CD14-positive monocyte (primary cell): ENCODE data around the gene PSMD1. TPM values are rescaled to one million over a fixed set of nuclear protein-coding genes. Genes with fewer than 3 reads are reported as not detected.
"Not testable (repeated sequence)": the region's sequence is repeated elsewhere in the genome, so short reads cannot be mapped to it uniquely, and the experiment has no call there.

Experiments used
- DNase-seq, 3 donors: peaks; one replicate each; pipeline ENCODE4 v3.0.0-alpha.2; 2011 to 2022
- H2AFZ ChIP-seq: 2 replicates; pipeline ENCODE4 v1.6.0; 2012; ENCODE audit warnings: mild to moderate bottlenecking, low read depth, low read length, inconsistent platforms; ENCODE audit not compliant: insufficient read depth, poor library complexity, severe bottlenecking
- H3K27ac ChIP-seq, 2 donors: 1 replicate in 1 of 2; 2 replicates in 1 of 2; pipeline ENCODE4 v1.5.1; 2012 to 2013; ENCODE audit warnings: low read length in 2 of 2, control low read depth in 1 of 2, inconsistent platforms in 1 of 2, low read depth in 1 of 2, mild to moderate bottlenecking in 1 of 2
- H3K27me3 ChIP-seq, 2 donors: one replicate each; pipeline versions ENCODE4 v1.6.0 to v1.6.1; 2011 to 2013; ENCODE audit warnings: low read length in 2 of 2; ENCODE audit not compliant: control insufficient read depth in 2 of 2, insufficient read depth in 2 of 2
- H3K36me3 ChIP-seq, 2 donors: replicated peaks in 1 of 2; 1 replicate in 1 of 2; 2 replicates in 1 of 2; pipeline versions ENCODE4 v1.5.1 to v1.6.1; 2012 to 2013; ENCODE audit warnings: low read length in 2 of 2, control low read depth in 1 of 2, inconsistent platforms in 1 of 2, mild to moderate bottlenecking in 1 of 2; ENCODE audit not compliant: insufficient read depth in 2 of 2, control insufficient read depth in 1 of 2
- H3K4me1 ChIP-seq, 2 donors: 1 replicate in 1 of 2; 2 replicates in 1 of 2; pipeline versions ENCODE4 v1.5.1 to v1.6.1; 2012 to 2013; ENCODE audit warnings: low read length in 2 of 2, control low read depth in 1 of 2, inconsistent platforms in 1 of 2, mild to moderate bottlenecking in 1 of 2, moderate library complexity in 1 of 2; ENCODE audit not compliant: insufficient read depth in 2 of 2, control insufficient read depth in 1 of 2
- H3K4me2 ChIP-seq: replicated peaks from 2 replicates; pipeline ENCODE3; 2012; ENCODE audit warnings: low read length, moderate library complexity, mild to moderate bottlenecking; ENCODE audit not compliant: poor library complexity, severe bottlenecking; ENCODE audit errors: extremely low read depth
- H3K4me3 ChIP-seq, 3 experiments: fragments of 200-600 bp in 1 of 3; sonication (generic) in 1 of 3; replicated peaks in 1 of 3; 1 replicate in 2 of 3; 2 replicates in 1 of 3; pipeline ENCODE4 v1.5.1; 2011 to 2013; ENCODE audit warnings: low read length in 3 of 3, mild to moderate bottlenecking in 3 of 3, control low read depth in 2 of 3, low read depth in 2 of 3, inconsistent platforms in 1 of 3, moderate library complexity in 1 of 3
- H3K79me2 ChIP-seq: 2 replicates; pipeline ENCODE4 v1.6.0; 2012; ENCODE audit warnings: mild to moderate bottlenecking, control low read depth, inconsistent platforms, low read length, moderate library complexity; ENCODE audit not compliant: insufficient read depth
- H3K9ac ChIP-seq: 2 replicates; pipeline ENCODE4 v1.6.0; 2017; ENCODE audit warnings: low read length, mild to moderate bottlenecking; ENCODE audit not compliant: insufficient read depth, poor library complexity, severe bottlenecking
- H3K9me3 ChIP-seq, 2 donors: replicated peaks in 1 of 2; 1 replicate in 1 of 2; 2 replicates in 1 of 2; pipeline versions ENCODE4 v1.5.1 to v1.6.1; 2012 to 2013; ENCODE audit warnings: low read length in 2 of 2, control low read depth in 1 of 2; ENCODE audit not compliant: control insufficient read depth in 1 of 2, insufficient read depth in 1 of 2
- H4K20me1 ChIP-seq: 2 replicates; pipeline ENCODE4 v1.6.0; 2012; ENCODE audit warnings: mild to moderate bottlenecking, low read length, control low read depth, moderate library complexity; ENCODE audit not compliant: insufficient read depth
- H3K27ac Mint-ChIP-seq, 7 donors: one replicate each; pipeline ENCODE4 v1.8.0; 2020; ENCODE audit warnings: mild to moderate bottlenecking in 7 of 7, mixed read lengths in 7 of 7, moderate library complexity in 6 of 7, inconsistent platforms in 2 of 7
- H3K27me3 Mint-ChIP-seq, 3 donors: one replicate each; pipeline ENCODE4 v1.8.0; 2021 to 2022; ENCODE audit warnings: low read depth in 3 of 3, mild to moderate bottlenecking in 3 of 3, mixed read lengths in 3 of 3, moderate library complexity in 3 of 3, inconsistent platforms in 1 of 3
- H3K36me3 Mint-ChIP-seq, 2 donors: one replicate each; pipeline ENCODE4 v1.8.0; 2020; ENCODE audit warnings: mixed read lengths in 2 of 2, inconsistent platforms in 1 of 2, mild to moderate bottlenecking in 1 of 2
- H3K4me1 Mint-ChIP-seq: one replicate; pipeline ENCODE4 v1.8.0; 2020; ENCODE audit warnings: mild to moderate bottlenecking, mixed read lengths
- H3K4me3 Mint-ChIP-seq, 2 donors: one replicate each; pipeline ENCODE4 v1.8.0; 2020; ENCODE audit warnings: mild to moderate bottlenecking in 2 of 2, mixed read lengths in 2 of 2, moderate library complexity in 1 of 2
- H3K9me3 Mint-ChIP-seq, 7 donors: one replicate each; pipeline ENCODE4 v1.8.0; 2020 to 2022; ENCODE audit warnings: mixed read lengths in 7 of 7, mild to moderate bottlenecking in 6 of 7, moderate library complexity in 6 of 7, inconsistent platforms in 2 of 7
- CTCF ChIP-seq: fragments of 200-600 bp; IDR thresholded peaks from one replicate; pipeline ENCODE4 v1.8.0; 2022; ENCODE audit warnings: antibody characterized with exemption, mild to moderate bottlenecking
- WGBS: methylation state at CpG from one replicate; pipeline ENCODE4 v1.1.5; 2013; ENCODE audit warnings: missing lambda C conversion rate; ENCODE audit not compliant: insufficient coverage; 5-methylcytosine and 5-hydroxymethylcytosine counted together
- intact Hi-C, 2 donors: fragments of 100-400 bp; cut with micrococcal nuclease; formaldehyde crosslinking; loops; one replicate each; pipeline versions ENCODE4 v1.15.0 to v1.15.1; 2023
- polyA plus RNA-seq, 3 donors: library from polyadenylated mRNA; depleted of rRNA in 1 of 3; unstranded in 2 of 3; stranded (reverse) in 1 of 3; fragments of 300-500 nt in 2 of 3; fragments of >200 nt in 1 of 3; fragmentation: Illumina TruSeq in 2 of 3; gene quantifications; 1 replicate in 2 of 3; 2 replicates in 1 of 3; pipeline ENCODE4 v1.2.3, GENCODE V29; 2012 to 2021

PSMD1 gene
- polyA plus RNA-seq, 3 donors, result 23.5 to 53.9 (median 37.7) TPM

DNA sequence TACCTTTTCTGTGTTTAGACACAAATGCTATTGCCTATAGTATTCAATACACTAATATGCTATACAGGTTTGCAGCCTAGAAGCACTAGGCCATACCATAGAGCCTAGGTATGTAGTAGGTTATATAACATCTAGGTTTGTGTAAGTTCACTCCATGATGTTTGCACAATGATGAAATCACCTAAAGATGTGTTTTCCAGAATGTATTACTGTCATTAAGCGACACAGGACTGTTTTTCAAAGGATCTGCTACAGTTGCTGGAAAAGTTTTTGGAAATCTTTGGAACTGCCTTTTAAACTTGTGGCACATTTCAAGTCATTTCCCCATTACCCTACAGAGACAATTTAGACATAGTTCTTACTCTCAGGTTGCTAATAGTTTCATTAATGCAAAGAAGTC is 9.3 kb downstream of the PSMD1 start:
- Histone ChIP-seq H3K36me3 (peaks cover 84 to 100% of the 10 kb centered on the region in 2 donors), H3K9me3 (no peaks in the 10 kb centered on the region), H3K4me1 (peaks cover 11 to 24% of the 10 kb centered on the region in 2 donors), H3K27me3 (no peaks in the 10 kb centered on the region), H2AFZ (no peak overlapping the region), H4K20me1 (peaks cover 16% of the 10 kb centered on the region), H3K79me2 (peaks cover 22% of the 10 kb centered on the region), H3K4me3 (no peak overlapping the region), H3K27ac (no peak overlapping the region), H3K9ac (no peak overlapping the region), H3K4me2 (no peak overlapping the region)
- H3K27me3 Mint-ChIP-seq, result no peaks in the 10 kb centered on the region
- H3K4me1 Mint-ChIP-seq, result peaks cover 26% of the 10 kb centered on the region
- no peak overlapping the region for H3K4me3 Mint-ChIP-seq
- TF ChIP-seq CTCF, result no peak
- H3K9me3 Mint-ChIP-seq, result peaks cover 0 to 1% (median 0%) of the 10 kb centered on the region in 7 donors
- DNase-seq, result no peak
- 100% methylated on average over 1 of the region's 1 CpG for WGBS
- H3K27ac Mint-ChIP-seq, result no peak overlapping the region
- peaks cover 76 to 89% of the 10 kb centered on the region in 2 donors for H3K36me3 Mint-ChIP-seq
- intact Hi-C loops, result no loop called here

GRCh38 chr2:231067531-231067930 is 10.9 kb downstream of the PSMD1 start:
- intact Hi-C loops, DNase-seq, H3K4me2 ChIP-seq, H3K4me3 ChIP-seq, H3K4me3 Mint-ChIP-seq, H3K9me3 ChIP-seq, H3K9ac ChIP-seq, H3K27ac ChIP-seq, H3K27me3 Mint-ChIP-seq, H3K27me3 ChIP-seq, H2AFZ ChIP-seq, H3K9me3 Mint-ChIP-seq: not testable (repeated sequence)
- peaks cover 89 to 100% of the 10 kb centered on the region in 2 donors for H3K36me3 ChIP-seq
- Mint-ChIP-seq H3K36me3 (peaks cover 75 to 89% of the 10 kb centered on the region in 2 donors), H3K4me1 (peaks cover 26% of the 10 kb centered on the region), H3K27ac (peak overlapping the region in 4 of 7 donors; percentile 27 to 89 (median 48))
- peaks cover 12% of the 10 kb centered on the region for H4K20me1 ChIP-seq
- 44% methylated on average over 2 of the region's 8 CpGs for WGBS
- H3K4me1 ChIP-seq, result peaks cover 11 to 24% of the 10 kb centered on the region in 2 donors
- peaks cover 12% of the 10 kb centered on the region for H3K79me2 ChIP-seq
